Naive thymus-derived CD8-positive, alpha-beta T cell (primary cell): ENCODE data around the gene STK26. TPM values are rescaled to one million over a fixed set of nuclear protein-coding genes. Genes with fewer than 3 reads are reported as not detected.

Experiments
- ATAC-seq, 2 donors: fragments of 150-1000 bp; cut with Tn5 transposase in 1 of 2; sonication (Bioruptor Pico), chemical (Tn5 transposase) in 1 of 2; 1 replicate in 1 of 2; 2 replicates in 1 of 2; pipeline ENCODE4 v1.10.0; 2021; ENCODE audit warnings: mild to moderate bottlenecking in 2 of 2, moderate library complexity in 2 of 2
- POLR2A ChIA-PET: fragments of 350-600 bp; sonication (Branson Sonifier 250); formaldehyde crosslinking; loops from one replicate; lab custom pipeline; 2021; ENCODE audit warnings: antibody characterized with exemption; lab: Charles Lee
- DNase-seq, 10 donors: peaks; one replicate each; pipeline versions ENCODE4 v3.0.0 to v3.0.0-alpha.2; 2020 to 2022
- H3K27ac Mint-ChIP-seq, 10 donors: one replicate each; pipeline ENCODE4 v1.8.0; 2020 to 2022; ENCODE audit warnings: mild to moderate bottlenecking in 10 of 10, mixed read lengths in 10 of 10, moderate library complexity in 4 of 10, inconsistent platforms in 1 of 10
- H3K27me3 Mint-ChIP-seq, 5 donors: one replicate each; pipeline ENCODE4 v1.8.0; 2021 to 2022; ENCODE audit warnings: mixed read lengths in 5 of 5
- H3K36me3 Mint-ChIP-seq, 3 donors: one replicate each; pipeline ENCODE4 v1.8.0; 2020 to 2022; ENCODE audit warnings: mixed read lengths in 3 of 3, mild to moderate bottlenecking in 2 of 3, inconsistent platforms in 1 of 3
- H3K4me1 Mint-ChIP-seq, 4 donors: one replicate each; pipeline ENCODE4 v1.8.0; 2021 to 2022; ENCODE audit warnings: mixed read lengths in 4 of 4
- H3K4me3 Mint-ChIP-seq, 10 donors: one replicate each; pipeline ENCODE4 v1.8.0; 2020 to 2022; ENCODE audit warnings: mild to moderate bottlenecking in 10 of 10, mixed read lengths in 10 of 10, moderate library complexity in 6 of 10, inconsistent platforms in 1 of 10
- H3K9me3 Mint-ChIP-seq, 9 donors: one replicate each; pipeline ENCODE4 v1.8.0; 2020 to 2022; ENCODE audit warnings: mixed read lengths in 9 of 9, mild to moderate bottlenecking in 3 of 9, inconsistent platforms in 1 of 9, moderate library complexity in 1 of 9
- polyA plus RNA-seq, 3 donors: library from polyadenylated mRNA; unstranded; fragments of 300-500 nt; fragmentation: Illumina TruSeq; gene quantifications; one replicate each; pipeline ENCODE4 v1.2.3, GENCODE V29; 2021
- total RNA-seq, 8 experiments: library from RNA in 2 of 8; stranded (reverse) in 2 of 8; gene quantifications; one replicate each; pipeline ENCODE4 v1.2.3 and lab custom pipeline; 2021 to 2026

STK26 gene
- total and polyA plus RNA-seq, 5 experiments from 2014 or later, result 45.1 to 57.6 (median 54.0) TPM

GRCh38 chrX:132114607-132115006, 91.5 kb downstream of the STK26 start:
- H3K4me1 Mint-ChIP-seq, result peaks cover 0 to 6% (median under 1%) of the 10 kb centered on the region in 4 donors
- no peak for ATAC-seq
- no peak overlapping the region for H3K27ac Mint-ChIP-seq
- H3K27me3 Mint-ChIP-seq, result no peaks in the 10 kb centered on the region
- H3K9me3 Mint-ChIP-seq, result no peaks in the 10 kb centered on the region
- no peaks in the 10 kb centered on the region for H3K36me3 Mint-ChIP-seq
- no peak overlapping the region for H3K4me3 Mint-ChIP-seq
- POLR2A ChIA-PET, result no interaction called here
- no peak for DNase-seq

DNA sequence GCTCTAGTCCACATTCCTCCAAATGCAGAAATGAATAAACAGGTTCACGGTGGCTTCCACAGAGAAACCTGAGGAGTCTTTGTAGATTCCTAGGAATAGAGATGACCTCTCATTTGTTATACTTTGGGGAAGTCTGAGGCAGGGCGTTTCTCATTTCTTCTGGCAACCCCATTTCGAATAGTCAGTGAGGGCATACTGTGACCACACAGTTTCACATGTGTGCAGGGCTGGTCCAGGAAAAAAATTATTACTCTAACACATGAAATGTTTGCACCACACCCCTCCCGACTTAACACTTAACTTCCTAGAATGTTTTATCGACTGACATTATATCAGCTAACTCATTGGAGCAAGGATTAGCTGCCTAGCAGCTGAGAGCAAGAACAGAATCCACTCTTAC, 92.7 kb downstream of the STK26 start:
- no peak for DNase-seq
- ATAC-seq, result no peak
- Mint-ChIP-seq H3K27ac (no peak overlapping the region), H3K27me3 (no peaks in the 10 kb centered on the region), H3K36me3 (no peaks in the 10 kb centered on the region), H3K4me1 (peaks cover 0 to 6% (median under 1%) of the 10 kb centered on the region in 4 donors), H3K9me3 (no peaks in the 10 kb centered on the region), H3K4me3 (no peak overlapping the region)
- POLR2A ChIA-PET, result no interaction called here

- H3K4me3 Mint-ChIP-seq, result no peak overlapping the region
- DNase-seq (no peak), ATAC-seq (no peak)
- H3K36me3 Mint-ChIP-seq, result no peaks in the 10 kb centered on the region
- no peaks in the 10 kb centered on the region for H3K27me3 Mint-ChIP-seq
- POLR2A ChIA-PET, result no interaction called here
- peaks cover 0 to 4% (median 0%) of the 10 kb centered on the region in 9 donors for H3K9me3 Mint-ChIP-seq
- H3K4me1 Mint-ChIP-seq, result peaks cover 0 to 6% (median under 1%) of the 10 kb centered on the region in 4 donors
- H3K27ac Mint-ChIP-seq, result no peak overlapping the region
Measured at GRCh38 chrX:132118358-132118757, 95.3 kb downstream of the STK26 start.

GRCh38 chrX:132119283-132119682, 96.2 kb downstream of the STK26 start:
- POLR2A ChIA-PET, result no interaction called here
- H3K9me3 Mint-ChIP-seq, result peaks cover 0 to 4% (median 0%) of the 10 kb centered on the region in 9 donors
- ATAC-seq (no peak), DNase-seq (no peak)
- no peak overlapping the region for H3K4me3 Mint-ChIP-seq
- peaks cover 0 to 6% (median 0%) of the 10 kb centered on the region in 4 donors for H3K4me1 Mint-ChIP-seq
- no peaks in the 10 kb centered on the region for H3K27me3 Mint-ChIP-seq
- H3K36me3 Mint-ChIP-seq, result no peaks in the 10 kb centered on the region
- no peak overlapping the region for H3K27ac Mint-ChIP-seq

DNA sequence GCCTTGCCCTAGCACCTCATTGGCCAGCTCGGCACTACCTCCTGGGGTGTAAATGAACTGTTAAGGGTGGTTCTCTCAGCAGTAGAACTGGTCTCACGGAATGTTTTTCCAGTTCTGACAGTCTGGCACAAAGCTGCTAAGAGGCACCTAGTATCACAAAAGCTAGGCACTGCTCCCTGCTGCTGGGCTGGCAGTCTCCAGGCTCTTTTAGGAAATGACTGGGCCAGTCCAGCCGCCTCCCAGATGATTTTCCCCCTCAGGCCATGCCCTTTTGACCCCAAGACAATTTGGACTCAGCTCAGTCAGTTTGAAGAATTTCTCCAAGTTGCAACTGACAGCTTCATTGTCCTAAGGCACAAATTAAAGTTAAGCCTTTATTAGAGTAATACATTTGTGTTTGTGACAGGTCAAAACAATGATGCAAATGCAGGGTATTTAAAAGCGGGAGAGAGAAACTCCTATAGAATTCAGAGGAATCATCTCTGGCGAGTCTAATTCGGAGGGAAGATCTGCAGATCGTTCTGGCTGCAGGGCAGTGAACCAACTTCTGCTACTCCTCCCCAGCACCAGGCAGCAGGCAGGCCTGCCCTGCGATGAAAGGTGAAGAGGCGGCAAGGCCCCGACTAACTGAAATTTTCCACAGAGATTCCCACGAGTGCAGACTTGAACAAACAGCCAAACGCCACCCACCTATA, 96.9 kb downstream of the STK26 start:
- Mint-ChIP-seq H3K27me3 (no peaks in the 10 kb centered on the region), H3K27ac (no peak overlapping the region), H3K4me1 (peaks cover 0 to under 1% (median 0%) of the 10 kb centered on the region in 4 donors), H3K9me3 (peaks cover 0 to 4% (median 0%) of the 10 kb centered on the region in 9 donors), H3K36me3 (no peaks in the 10 kb centered on the region), H3K4me3 (no peak overlapping the region)
- POLR2A ChIA-PET, result no interaction called here
- DNase-seq (no peak), ATAC-seq (no peak)

DNA sequence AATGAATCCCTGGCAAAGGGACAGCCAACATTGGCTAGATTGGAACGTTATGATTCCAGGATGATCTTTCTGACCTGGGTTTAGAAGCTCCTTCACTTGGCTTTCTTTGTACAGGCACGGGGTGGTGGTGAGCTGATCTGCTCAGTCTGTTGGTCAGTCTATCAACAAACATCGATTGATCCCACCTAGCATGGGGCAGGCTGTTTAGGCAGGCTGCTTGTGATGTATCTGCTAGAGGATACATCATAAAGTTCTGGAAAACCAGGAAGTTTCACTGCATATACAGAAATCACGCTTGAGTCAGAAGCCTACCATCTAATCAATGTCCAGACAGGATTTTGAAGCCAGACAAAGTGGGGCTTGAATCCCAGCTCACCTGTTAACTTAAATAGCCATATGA, 97.8 kb downstream of the STK26 start:
- Mint-ChIP-seq H3K4me3 (no peak overlapping the region), H3K9me3 (peaks cover 0 to 4% (median 0%) of the 10 kb centered on the region in 9 donors)

More for the DNA sequence above, 97.8 kb downstream of the STK26 start:
- Mint-ChIP-seq H3K27me3 (no peaks in the 10 kb centered on the region), H3K27ac (no peak overlapping the region), H3K4me1 (no peaks in the 10 kb centered on the region), H3K36me3 (no peaks in the 10 kb centered on the region)
- ATAC-seq (no peak), DNase-seq (no peak)
- POLR2A ChIA-PET, result no interaction called here

Other genes with a start within 250 kb of the STK26 start
- not detected for gene FRMD7, start 104.7 kb downstream of the STK26 start, total RNA-seq
- gene FRMD7, start 104.7 kb downstream of the STK26 start, polyA plus RNA-seq, result not detected
- gene RAP2C, start 196.1 kb downstream of the STK26 start, total RNA-seq, result 10 to 100 TPM; 29.0 to 29.5 TPM
- gene RAP2C, start 196.1 kb downstream of the STK26 start, polyA plus RNA-seq, result 10 to 100 TPM; 12.3 to 23.9 (median 15.1) TPM